HG03025 (cell line): Measurements from ENCODE around the gene S1PR3.

ENCODE experiments used
- ATAC-seq: cut with Tn5 transposase; IDR thresholded peaks from one replicate; pipeline ENCODE4 v1.9.1; 2021; ENCODE audit warnings: mild to moderate bottlenecking, moderate library complexity; ENCODE audit not compliant: unreplicated experiment, low FRiP score

Gene S1PR3

GRCh38 chr9:89026876-89027275 lies 35.6 kb downstream of the S1PR3 start:
- no peak for ATAC-seq

GRCh38 chr9:89029788-89030187 lies 38.5 kb downstream of the S1PR3 start:
- ATAC-seq = no peak

- ATAC-seq = no peak
Observed at GRCh38 chr9:89032173-89032572, 40.9 kb downstream of the S1PR3 start.

GRCh38 chr9:89032661-89033060 lies 41.4 kb downstream of the S1PR3 start:
- no peak for ATAC-seq

GRCh38 chr9:89036383-89036782 lies 45.1 kb downstream of the S1PR3 start:
- no peak for ATAC-seq

GRCh38 chr9:89036891-89037290 lies 45.6 kb downstream of the S1PR3 start:
- ATAC-seq = no peak

- no peak for ATAC-seq
Observed at GRCh38 chr9:89037346-89037745, 46.1 kb downstream of the S1PR3 start.

- ATAC-seq = no peak
Observed at GRCh38 chr9:89037891-89038290, 46.6 kb downstream of the S1PR3 start.

GRCh38 chr9:89038382-89039103 lies 47.3 kb downstream of the S1PR3 start:
- ATAC-seq = no peak

- no peak for ATAC-seq
Observed at GRCh38 chr9:89039104-89039465, 47.8 kb downstream of the S1PR3 start.

GRCh38 chr9:89039664-89040063 lies 48.4 kb downstream of the S1PR3 start:
- no peak for ATAC-seq

GRCh38 chr9:89042984-89043383 lies 51.7 kb downstream of the S1PR3 start:
- no peak for ATAC-seq

GRCh38 chr9:89044104-89044503 lies 52.8 kb downstream of the S1PR3 start:
- ATAC-seq = no peak

GRCh38 chr9:89044881-89045280 lies 53.6 kb downstream of the S1PR3 start:
- no peak for ATAC-seq

- ATAC-seq = no peak
Observed at GRCh38 chr9:89046832-89047231, 55.6 kb downstream of the S1PR3 start.

GRCh38 chr9:89047667-89048066 lies 56.4 kb downstream of the S1PR3 start:
- no peak for ATAC-seq

GRCh38 chr9:89048616-89049015 lies 57.3 kb downstream of the S1PR3 start:
- ATAC-seq = no peak

GRCh38 chr9:89049646-89050045 lies 58.4 kb downstream of the S1PR3 start:
- ATAC-seq = no peak

GRCh38 chr9:89051421-89052025 lies 60.3 kb downstream of the S1PR3 start:
- no peak for ATAC-seq

- no peak for ATAC-seq
Observed at GRCh38 chr9:89052470-89053097, 61.3 kb downstream of the S1PR3 start.

- no peak for ATAC-seq
Observed at GRCh38 chr9:89053301-89053700, 62.0 kb downstream of the S1PR3 start.
